ENCODE results near the gene GNB2.
"Not testable (repeated sequence)": the region's sequence is repeated elsewhere in the genome, so short reads cannot be mapped to it uniquely, and the experiment has no call there.

GNB2 gene

DNA sequence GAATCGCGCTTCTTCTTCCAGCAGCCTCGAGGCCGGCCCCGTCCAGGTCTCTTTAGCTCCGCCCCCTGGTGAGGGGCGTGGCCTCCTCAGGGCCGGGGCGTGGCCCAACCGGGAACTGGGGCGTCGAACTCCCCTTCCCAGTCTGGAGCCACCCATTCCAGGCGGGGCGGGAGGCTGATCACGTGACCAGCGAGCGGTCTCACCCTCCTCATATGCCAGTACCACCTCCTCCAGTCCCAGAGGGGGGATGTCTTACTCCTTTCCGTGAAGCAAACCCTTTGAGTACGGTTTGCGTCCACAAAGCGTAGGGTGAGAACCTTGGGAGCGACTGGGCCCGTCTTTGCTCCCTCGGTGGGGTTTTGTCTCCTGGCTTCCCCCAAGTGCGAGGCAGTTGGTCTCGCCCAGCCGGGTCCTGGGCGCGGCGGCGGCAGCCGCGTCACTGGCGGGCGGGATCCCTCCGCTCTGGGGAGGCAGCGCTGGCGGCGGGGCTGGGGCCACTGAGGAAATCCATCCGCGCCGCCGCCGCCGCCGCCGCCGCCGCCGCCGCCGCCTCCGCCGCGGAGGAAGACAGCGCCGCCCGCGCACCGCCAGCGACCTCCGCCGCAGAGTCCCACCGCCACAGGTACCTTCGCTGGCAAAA, at the start of gene GNB2:
GNB2 (plus strand) TSS at position 439 of the 640 bp plus-strand sequence. CDS start 2,526 bp downstream, outside the sequence.
- DNase-seq = peak; percentile 95

DNA sequence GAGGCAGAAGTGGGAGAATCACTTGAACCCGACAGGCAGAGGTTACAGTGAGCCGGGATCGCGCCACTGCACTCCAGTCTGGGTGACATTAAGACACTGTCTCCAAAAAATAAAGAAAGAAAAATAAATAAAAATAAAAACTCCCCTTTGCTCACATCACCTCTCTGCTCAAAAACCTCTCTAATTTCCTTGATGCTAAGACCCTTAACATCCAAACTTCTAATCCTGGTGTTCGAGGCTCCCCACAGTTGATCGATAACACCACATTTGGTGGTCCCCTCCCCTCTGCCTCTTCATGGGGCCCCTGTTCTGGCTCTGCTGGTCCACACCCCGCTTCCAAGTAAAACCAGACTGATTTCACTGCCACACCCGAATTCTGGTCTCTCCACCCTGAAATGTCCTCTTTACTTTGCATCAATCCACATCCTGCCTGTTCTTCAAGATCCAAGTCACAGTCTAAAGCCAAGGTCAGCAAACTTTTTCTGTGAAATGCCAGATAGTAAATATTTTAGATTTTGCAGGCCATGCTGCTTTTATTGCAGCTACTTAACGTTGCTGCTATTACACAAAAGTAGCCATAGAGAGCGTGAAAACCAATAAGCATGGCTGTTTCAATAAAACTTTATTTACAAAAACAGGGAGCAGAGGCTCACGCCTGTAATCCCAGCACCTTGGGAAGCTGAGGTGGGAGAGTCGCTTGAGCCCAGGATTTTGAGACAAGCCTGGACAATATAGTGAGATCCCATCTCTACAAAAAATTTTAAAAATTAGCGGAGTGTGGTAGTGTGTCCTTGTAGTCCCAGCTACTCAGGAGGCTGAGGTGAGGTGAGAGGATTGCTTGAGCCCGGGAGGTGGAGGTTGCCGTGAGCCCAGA, 49.4 kb upstream of the GNB2 start:
- DNase-seq = no peak

DNA sequence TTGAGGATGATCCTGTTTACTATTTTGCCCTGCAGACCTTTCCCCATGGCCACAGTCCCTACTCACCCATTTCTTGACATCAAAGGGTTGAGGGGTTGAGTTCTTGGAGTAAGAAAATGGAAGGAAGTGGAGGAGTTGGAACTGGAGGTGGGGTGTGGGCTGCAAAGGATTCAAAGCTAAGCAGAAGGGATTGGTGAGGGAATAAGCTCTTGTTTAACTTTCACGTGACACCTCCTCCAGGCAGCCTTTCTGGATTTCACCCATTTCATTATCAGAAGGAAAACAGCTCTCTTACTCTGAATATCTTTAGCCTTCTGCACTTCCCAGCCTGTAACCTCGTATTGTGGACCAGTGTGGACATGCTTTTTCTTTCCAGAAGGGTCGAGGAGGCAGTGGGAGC, 47.5 kb upstream of the GNB2 start:
- DNase-seq = no peak

DNA sequence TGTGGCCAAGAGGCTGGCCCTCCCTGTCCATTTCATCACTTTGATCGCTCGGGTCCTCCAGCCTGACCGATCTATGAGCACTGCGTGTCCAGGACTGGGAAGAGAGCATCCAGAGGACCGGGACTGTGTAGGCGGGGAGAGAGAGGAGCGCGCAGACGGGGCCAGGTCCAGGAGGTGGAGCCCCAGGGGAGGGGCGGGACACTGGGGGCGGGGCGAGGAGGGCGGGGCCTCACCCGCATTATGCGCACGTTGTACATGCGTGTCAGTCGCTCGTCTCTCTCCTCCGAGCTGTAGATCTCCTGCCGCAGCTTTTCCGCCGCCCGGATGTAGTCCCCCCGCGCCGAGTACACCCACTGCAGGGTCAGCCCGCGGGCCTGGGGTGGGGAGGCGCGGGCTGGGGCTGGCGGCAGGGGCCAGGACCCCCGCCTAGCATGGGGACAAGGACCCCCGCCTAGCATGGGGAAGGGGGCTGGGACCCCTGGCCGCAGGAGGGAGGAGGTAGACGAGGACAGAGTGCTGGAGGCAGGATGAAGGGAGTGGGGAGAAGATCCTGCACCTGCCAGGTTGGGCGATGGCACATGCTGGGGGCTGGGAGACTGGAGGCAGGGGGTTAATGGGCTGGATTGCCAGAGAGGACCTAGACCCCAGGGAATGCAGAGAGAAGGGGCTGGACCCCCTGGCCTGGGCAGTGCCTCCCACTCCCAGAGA, 46.9 kb upstream of the GNB2 start:
- DNase-seq = peak; percentile 69

DNA sequence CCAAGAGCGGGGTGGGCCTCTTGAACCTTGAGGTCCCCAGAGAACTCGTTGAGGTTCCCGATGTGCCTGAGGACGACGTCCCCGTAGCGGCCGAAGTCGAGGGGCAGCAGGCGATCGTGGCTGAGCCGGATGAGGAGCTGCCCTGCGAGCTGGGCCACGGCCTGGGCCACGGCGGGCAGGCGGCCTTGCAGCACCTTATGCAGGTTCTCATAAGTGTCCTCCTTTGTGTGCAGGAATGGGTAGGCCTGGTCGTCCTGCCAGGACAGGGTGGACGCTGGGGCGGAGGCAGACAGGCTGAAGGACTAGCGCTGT, 46.3 kb upstream of the GNB2 start:
- DNase-seq = no peak

DNA sequence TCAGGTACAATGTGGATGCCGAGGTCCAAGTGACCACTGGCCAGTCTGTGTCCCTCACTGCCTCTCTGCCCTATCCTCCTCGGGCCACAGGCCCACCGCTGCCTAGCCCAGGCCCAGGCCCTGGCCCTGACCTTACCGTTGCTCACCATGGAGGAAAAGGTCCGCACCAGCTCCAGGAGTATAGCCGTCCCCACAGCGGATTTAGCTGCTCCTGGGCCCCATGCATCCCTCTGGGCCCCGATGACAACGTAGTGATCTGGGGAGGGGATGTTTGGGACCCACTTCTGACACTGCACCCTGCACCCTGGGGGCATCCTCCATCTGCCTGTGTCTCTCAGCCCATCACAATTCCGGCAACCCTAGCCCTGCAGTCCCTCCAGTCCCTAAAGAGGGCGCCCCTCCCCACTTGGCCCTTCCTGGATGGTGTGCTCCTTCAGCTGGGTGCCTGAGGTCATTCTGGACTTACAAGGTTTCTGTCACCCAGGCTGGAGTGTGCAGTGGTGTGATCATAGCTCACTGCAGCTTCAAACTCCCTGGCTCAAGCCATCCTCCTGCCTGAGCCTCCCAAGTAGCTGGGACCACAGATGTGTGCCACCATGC, 44.3 kb upstream of the GNB2 start:
- no peak for DNase-seq

DNA sequence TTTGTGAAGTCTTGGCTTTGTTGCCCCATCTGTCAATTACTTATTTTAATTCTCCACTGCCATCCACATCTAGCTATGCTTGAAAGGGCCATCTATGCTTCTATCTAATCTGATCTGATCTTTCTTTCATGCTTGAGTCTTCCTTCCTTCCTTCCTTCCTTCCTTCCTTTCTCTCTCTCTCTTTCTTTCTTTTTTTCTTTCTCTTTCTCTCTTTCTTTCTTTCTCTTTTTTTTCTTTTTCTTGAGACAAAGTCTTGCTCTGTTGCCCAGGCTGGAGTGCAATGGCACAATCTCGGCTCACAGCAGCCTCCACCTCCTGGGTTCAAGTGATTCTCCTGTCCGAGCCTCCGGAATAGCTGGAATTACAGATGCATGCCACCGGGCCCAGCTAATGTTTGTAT, 43.5 kb upstream of the GNB2 start:
- no peak for DNase-seq

DNA sequence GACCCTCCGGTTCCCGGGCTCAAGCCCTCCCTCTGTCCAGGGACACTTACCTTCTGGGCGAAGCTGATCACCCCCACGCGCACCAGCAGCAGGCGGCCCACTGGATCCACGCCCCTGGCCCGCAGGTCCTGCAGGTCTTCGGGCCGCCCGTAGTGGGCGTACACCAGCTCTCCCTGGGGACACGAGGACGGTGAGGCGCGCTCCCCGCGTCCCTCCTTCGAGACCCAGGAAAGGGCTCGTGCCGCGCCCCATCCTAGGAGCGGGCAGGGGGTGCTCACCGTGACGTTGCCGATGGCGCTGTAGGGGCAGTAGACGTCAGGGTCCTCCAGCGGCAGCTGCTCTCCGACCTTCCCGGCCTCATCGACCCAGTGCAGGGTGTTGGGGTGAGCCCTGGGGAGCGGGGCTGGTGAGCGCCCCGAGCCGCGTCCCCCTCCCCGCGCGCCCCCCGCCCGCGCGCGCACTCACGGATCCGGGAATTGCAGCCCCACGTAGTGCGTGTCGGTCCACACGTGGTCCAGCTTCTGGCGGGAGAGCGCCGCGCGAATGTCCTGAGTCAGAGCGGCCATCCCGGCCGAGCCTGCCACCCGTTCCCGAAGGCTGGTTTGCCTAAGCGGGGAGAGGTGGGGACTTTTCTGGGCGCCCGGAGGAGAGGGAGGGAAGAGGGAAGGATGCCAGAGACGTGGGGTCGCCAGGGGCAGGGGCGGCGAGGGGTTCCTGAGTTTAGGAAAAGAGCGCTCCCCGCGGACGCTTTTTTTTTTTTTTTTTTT, 40.4 kb upstream of the GNB2 start:
- DNase-seq = peak; percentile 53

DNA sequence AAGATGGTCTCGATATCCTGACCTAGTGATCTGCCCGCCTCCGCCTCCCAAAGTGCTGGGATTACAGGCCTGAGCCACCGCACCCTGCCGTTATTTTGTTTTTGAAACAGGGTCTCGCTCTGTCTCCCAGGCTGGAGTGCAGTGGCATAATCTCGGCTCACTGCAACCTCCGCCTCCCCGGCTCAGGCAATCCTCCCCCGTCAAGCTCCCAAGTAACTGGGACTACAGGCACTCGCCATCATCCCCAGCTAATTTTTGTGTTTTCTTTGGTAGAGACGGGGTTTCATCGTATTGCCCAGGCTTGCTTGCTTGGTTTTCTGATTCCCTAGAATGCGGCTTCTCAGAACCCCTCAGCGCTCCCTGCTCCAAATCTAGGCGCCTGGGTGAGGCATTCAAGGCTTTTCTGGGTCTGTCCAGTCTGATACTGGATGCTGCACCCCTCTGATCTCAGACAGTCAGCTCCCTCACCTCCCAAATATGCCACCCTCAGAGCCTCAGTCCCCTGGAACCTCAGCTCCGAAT, 33.5 kb upstream of the GNB2 start:
- DNase-seq = no peak

DNA sequence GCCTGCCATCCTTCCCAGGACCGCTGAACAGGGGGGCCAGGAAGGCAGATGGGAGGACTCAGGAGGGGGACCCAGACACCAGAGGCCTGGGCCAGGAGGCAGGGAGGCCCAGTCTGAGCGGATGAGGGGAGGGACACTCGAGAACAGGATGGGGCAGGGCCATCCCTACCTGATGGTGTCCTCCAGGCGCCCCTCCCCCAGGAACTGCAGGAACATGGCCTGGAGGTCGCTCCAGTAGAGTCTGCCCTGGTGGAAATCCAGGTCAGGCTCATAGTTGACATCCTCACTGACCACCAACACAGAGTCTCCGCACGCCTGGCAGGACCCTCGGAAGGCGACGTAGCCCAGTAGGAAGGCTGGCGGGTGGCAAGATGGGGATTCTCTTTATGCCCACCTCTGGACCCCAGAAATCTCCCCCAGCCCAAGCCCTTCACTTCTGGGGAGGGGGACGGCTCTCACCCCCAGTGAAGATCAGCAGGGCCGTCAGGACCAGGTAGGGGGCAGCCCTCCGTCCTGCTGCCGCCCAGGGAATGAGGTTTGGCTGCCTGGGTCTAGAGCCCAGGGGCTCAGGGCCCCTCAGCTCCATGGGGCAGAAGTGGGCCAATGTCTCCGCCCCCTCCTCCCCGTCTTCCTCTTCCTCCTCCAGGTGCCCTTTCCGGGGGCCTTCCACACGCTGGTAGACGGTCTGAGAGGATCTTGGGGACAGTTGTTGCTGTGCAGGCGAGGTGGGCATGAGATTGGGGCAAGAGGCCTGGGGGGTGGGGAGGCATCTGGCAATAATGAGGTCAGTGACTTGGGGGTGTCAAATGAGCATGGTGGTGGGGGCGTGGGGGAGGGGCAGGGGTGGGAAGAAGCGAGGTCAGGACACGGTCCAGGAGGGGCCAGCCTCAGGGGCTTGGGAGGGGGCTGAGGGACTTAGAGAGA, 32.8 kb upstream of the GNB2 start:
- DNase-seq = no peak

DNA sequence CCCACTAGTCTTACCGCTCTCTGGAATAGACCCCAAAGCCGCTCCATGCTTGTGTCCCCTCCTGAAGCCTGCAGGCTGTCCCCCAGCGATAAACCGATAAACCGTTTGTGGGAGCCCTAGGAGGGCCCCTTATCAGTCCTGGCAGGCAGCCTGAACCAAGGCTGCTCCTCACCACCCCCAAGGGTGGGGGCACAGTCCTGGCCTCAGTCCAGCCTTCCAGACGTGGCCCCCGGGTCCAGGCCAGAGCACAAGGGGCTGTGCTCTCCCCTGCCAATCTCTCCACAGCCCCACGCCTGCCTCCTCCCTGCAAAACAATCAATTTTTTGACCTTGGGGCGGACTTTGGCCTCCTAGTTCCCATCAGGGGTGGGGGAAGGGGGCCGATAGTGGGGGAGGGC, 32.1 kb upstream of the GNB2 start, which contains the start of gene TFR2:
TFR2 (minus strand) TSS at position 90 of the 397 bp plus-strand sequence; CDS start at position 47, 43 bp downstream.
- no peak for DNase-seq

DNA sequence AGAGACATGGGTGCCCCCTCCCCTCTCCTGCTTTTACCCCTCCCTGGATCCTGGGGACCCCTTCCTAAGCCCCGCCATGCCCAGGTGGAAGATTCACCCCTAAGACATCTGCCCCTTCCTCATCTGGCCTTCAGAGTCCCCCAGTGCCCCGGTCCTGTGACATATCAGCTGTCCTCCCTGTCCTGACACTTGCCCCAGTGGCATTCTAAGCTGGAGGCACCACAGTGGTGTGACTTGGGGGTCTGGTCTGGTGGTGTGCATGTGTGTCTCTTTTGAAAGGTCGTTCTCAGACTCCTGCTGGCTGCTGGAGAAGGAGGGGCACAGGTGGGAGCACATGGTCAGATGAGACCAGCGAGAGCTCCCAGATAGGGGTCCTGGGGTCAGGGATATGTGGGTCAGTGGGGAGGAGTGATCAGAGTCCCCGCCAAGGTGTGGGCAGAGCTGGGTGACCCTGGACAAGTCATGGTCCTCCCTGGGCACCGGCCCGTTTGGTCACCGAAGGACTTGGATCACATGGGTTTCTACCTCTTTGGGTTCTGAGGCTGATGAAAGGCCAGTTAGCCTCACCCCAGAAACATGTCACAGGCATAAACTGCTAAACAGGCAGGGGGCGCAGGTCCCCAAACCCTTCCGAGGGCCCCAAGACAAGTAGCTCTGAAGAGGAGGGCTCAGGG, 31.5 kb upstream of the GNB2 start:
- DNase-seq = no peak

DNA sequence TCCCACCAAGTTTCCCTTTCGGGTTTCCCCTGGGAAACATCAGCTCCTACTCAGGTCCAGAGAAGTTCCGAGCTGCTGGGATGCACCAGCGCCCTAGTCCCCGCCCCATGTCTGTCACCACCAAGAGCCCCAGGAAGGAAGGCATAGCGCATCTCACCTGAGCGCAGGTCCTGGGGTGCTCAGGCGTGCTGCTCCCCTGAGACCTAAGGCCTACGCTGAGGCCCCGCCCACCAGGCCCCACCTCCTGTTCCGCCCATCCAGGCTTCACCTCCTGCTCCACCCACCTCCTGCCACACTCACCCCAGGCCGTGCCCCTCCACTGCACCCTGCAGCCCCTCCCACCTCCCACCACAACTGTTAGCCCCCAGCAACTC, 31.0 kb upstream of the GNB2 start:
- DNase-seq = no peak

DNA sequence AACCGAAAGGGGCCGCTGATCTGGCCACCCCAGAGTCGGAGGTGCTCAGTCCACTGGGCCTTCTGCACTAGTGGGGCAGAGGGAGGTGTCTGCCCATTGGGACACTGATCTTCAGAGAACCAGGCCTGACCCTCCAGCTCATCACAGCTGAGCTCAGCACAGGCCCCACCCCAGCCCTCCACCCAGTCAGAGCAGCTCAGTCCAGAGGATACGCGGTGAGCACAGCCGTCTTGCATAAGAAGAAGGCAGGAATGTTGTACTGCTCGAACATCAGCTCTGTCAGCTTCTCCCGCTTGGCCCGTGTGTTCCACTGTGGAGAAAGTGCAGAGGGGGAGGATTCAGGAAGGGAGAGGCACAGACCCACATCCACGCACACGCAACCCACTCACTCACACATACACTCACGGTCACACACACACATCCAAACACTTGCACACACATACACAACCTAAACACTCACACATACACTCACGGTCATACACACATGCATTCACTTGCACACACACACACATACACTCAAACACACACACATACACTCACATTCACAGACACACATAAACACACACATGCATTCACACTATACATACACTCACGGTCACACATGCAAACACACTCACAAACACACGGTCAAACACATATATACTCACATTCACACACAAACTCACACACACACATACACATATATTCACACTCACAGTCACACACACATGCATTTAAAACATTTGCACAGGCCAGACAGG, 23.5 kb upstream of the GNB2 start:
- no peak for DNase-seq

DNA sequence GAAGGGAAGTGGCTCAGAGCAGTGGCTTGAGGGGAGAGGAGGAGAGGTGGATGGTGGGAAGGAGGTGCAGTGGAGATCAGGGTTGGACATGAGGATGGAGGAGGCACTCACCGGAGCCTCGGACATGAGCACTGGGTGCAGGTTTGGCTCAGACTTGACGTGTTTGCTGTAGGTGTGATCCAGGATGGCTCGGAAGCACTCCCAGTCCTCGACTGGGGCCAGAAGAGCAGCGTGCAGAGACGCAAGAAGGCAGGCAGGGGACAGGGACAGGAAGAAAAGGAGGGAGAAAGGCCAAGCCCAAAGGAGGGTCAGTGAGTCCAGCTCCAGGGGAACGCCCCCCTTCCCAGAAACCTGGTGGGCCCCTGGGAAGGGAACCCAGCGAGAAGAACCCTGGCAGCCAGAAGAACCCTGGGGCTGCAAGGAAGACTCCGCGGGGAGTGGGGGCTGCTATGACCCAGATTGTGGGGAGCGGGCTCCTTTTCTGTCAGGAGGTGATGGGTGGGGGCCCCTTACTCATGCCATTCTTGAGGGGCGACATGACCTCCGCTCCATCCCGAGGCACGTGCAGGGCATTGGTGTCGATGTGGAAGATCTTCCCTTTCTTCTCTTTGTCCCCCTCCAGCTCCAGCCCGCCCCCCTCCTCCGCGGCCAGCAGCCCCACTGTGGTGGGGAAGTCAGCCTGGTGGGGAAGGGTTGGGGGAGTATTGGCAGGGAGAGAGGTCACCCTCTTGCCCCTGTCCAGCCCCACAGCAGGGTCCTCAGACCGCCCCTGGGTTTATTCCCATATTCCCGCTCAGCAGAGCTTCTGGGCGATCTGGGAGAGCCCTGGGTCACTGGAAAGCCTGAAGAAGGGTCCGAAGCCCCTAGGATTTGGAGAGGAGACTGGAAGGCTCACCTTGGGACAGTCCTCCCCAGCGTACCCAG, 18.4 kb upstream of the GNB2 start:
- DNase-seq = no peak

DNA sequence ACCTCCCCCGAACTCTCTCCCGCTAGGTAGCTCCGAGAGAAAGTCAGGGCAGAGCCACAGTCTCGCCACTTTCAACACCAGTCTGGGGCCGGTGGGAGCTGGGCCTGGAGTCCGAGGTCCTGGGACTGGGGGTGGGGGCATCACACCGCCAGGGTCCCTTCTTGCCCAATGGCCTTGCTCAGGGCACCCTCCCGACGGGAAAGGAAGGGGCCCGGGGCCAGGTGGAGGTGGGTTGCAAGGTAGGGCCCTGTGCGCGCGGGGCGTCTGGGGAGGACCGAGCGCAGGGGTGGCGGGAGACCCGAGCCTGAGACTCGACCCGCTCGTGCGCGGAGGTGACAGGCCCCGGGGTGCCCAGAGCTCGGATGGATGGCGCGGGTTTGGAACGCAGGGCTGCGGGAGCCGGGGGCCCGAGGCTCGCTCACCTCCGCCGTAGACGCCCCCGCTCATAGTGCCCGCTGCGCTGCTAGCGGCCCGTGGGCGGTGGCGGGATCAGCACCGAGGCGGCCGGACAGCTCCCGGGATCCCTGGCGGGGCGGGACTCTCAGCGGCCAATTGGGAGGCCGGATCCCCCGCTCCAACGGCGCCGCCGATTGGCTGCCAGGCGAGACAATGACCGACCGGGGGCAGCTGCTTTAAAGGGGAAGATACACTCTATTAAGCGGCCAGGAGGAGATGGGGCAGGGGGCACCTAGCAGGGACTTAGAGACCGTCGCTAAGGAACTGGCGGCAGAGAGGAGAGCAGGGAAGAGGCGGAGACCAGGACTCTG, 17.4 kb upstream of the GNB2 start, which contains the start of gene ACTL6B:
ACTL6B (minus strand) TSS at position 541 of the 767 bp plus-strand sequence; CDS start at position 447, 94 bp downstream.
- peak; percentile 68 for DNase-seq

DNA sequence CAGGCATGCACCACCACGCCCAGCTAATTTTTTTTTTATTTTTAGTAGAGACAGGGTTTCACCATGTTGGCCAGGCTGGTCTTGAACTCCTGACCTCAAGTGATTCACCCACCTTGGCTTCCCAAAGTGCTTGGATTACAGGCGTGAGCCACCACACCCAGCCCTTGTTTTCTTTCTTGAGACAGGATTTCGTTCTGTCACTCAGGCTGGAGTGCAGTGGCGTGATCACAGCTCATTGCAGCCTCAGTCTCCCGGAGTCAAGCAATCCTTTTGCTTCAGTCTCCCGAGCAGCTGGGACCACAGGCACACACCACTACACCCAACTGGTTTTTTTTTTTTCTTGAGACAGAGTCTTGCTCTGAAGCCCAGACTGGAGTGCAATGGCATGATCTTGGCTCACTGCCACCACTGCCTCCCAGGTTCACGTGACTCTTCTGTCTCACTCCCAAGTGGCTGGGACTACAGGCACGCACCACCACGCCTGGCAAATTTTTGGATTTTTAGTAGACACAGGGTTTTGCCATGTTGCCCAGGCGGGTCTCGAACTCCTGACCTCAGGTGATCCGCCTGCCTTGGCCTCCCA, 11.3 kb upstream of the GNB2 start:
- DNase-seq = not testable (repeated sequence)
